ENCODE results near the gene FNIP1. TPM values are rescaled to one million over a fixed set of nuclear protein-coding genes. Genes with fewer than 3 reads are reported as not detected.
"Not testable (repeated sequence)": the region's sequence is repeated elsewhere in the genome, so short reads cannot be mapped to it uniquely, and the experiment has no call there.

The FNIP1 gene
- total and polyA plus RNA-seq, 9 of the 15 experiments (the other 6 are each of a cell fraction or from before 2014, with no cell fraction given): 5.0 to 32.8 (median 18.4) TPM

- TF ChIP-seq ZNF280A (IDR thresholded peaks at IDR 0.05; ENCODE audit: low read depth, partially characterized antibody) (no peak), NBN (IDR thresholded peaks at IDR 0.05; ENCODE audit: low read depth) (no peak), CEBPG (CRISPR knock-in tag; IDR thresholded peaks at IDR 0.05) (no peak), CEBPG (tag; conservative IDR thresholded peaks at IDR 0.05 in 1 of 2, IDR thresholded peaks at IDR 0.05 in 1 of 2) (peak in 1 of 2 experiments; percentile 80; a peak in 3 of 4 replicates), RFX1 (IDR thresholded peaks at IDR 0.05) (no peak)
These were observed 114.6 kb downstream of the FNIP1 start (continued) for GRCh38 chr5:131682175-131682574.

GRCh38 chr5:131679911-131680310 lies 116.9 kb downstream of the FNIP1 start:
- H3K79me2 ChIP-seq (ENCODE audit: control insufficient read depth, insufficient read depth, low read length): no peaks in the 10 kb centered on the region
- no peaks in the 10 kb centered on the region for H3K9me3 ChIP-seq (replicated peaks; ENCODE audit: control insufficient read depth, insufficient read depth, low read depth, low read length)
- in situ Hi-C loops (cut with MboI) (no loop called here), intact Hi-C loops (cut with micrococcal nuclease) (loop anchor here (10.0 kb wide), 2 partner anchors 115 to 325 kb away; partner anchors contain the start of gene FNIP1)
- no peak overlapping the region for H3K9ac ChIP-seq (ENCODE audit: insufficient read depth in 1 of 2, low read depth in 2 of 2, low read length in 2 of 2)
- no peak for ATAC-seq
- no peak overlapping the region for H2AFZ ChIP-seq (ENCODE audit: low read depth, low read length)
- no peaks in the 10 kb centered on the region for H4K20me1 ChIP-seq (replicated peaks; ENCODE audit: control insufficient read depth, insufficient read depth, low read length)
- H3K27ac ChIP-seq (ENCODE audit: extremely low read depth, low read depth, low read length): no peak overlapping the region
- no peaks in the 10 kb centered on the region for H3K4me1 ChIP-seq (replicated peaks in 1 of 2; ENCODE audit: control insufficient read depth in 2 of 2, insufficient read depth in 2 of 2, low read length in 2 of 2)
- ChIA-PET CTCF (ENCODE audit: low intra/inter-chr PET ratio) (no interaction called here), POLR2A (no interaction called here)
- TF ChIP-seq CEBPB (tag; IDR thresholded peaks at IDR 0.05): peak; percentile 87
- no peak for TF ChIP-seq ZNF77 (CRISPR knock-in tag; IDR thresholded peaks at IDR 0.05)
- TF ChIP-seq KDM1A (IDR thresholded peaks at IDR 0.05): peak in 1 of 2 experiments; percentile 25; a peak in 1 of 4 replicates
- TF ChIP-seq FOSL1 (tag; conservative IDR thresholded peaks at IDR 0.05): peak; percentile 46
- TF ChIP-seq MEIS2 (IDR thresholded peaks at IDR 0.05; ENCODE audit: partially characterized antibody): peak; percentile 41
- TF ChIP-seq CEBPG (CRISPR knock-in tag; IDR thresholded peaks at IDR 0.05): 0 out of 2 replicates have a peak, but pooled peaks have one; percentile 34
- peak; percentile 93 to 96 for TF ChIP-seq CEBPG (tag; conservative IDR thresholded peaks at IDR 0.05 in 1 of 2, IDR thresholded peaks at IDR 0.05 in 1 of 2)
- 73% methylated on average over 1 of the region's 1 CpG for WGBS (ENCODE audit: insufficient coverage, low coverage, missing lambda C conversion rate)
- H3K4me3 ChIP-seq: no peak overlapping the region
- no TSS peak for BruUV-seq (replicated peaks)
- no peak for FAIRE-seq
- H3K4me2 ChIP-seq (ENCODE audit: insufficient read depth, low read length): no peak overlapping the region
- H3K27me3 ChIP-seq (ENCODE audit: control insufficient read depth in 2 of 2, insufficient read depth in 2 of 2, low read length in 2 of 2): no peaks in the 10 kb centered on the region
- peaks cover 57% of the 10 kb centered on the region for H3K36me3 ChIP-seq (ENCODE audit: control insufficient read depth, insufficient read depth, low read length)
- no peaks in the 10 kb centered on the region for H3K9me1 ChIP-seq (ENCODE audit: control insufficient read depth, insufficient read depth, low read length)
- no peak for DNase-seq (ENCODE audit: extremely low read depth in 1 of 4, low spot score in 3 of 4)

GRCh38 chr5:131678273-131678672 lies 118.5 kb downstream of the FNIP1 start:
- H3K9me1 ChIP-seq (ENCODE audit: control insufficient read depth, insufficient read depth, low read length); FAIRE-seq; H3K9me3 ChIP-seq (replicated peaks; ENCODE audit: control insufficient read depth, insufficient read depth, low read depth, low read length); ATAC-seq; H3K27ac ChIP-seq (ENCODE audit: extremely low read depth, low read depth, low read length); DNase-seq (ENCODE audit: extremely low read depth in 1 of 4, low spot score in 3 of 4); H3K9ac ChIP-seq (ENCODE audit: insufficient read depth in 1 of 2, low read depth in 2 of 2, low read length in 2 of 2); H2AFZ ChIP-seq (ENCODE audit: low read depth, low read length); BruUV-seq (replicated peaks); H4K20me1 ChIP-seq (replicated peaks; ENCODE audit: control insufficient read depth, insufficient read depth, low read length); CTCF ChIA-PET (ENCODE audit: low intra/inter-chr PET ratio); H3K27me3 ChIP-seq (ENCODE audit: control insufficient read depth in 2 of 2, insufficient read depth in 2 of 2, low read length in 2 of 2); H3K79me2 ChIP-seq (ENCODE audit: control insufficient read depth, insufficient read depth, low read length); H3K4me1 ChIP-seq (replicated peaks in 1 of 2; ENCODE audit: control insufficient read depth in 2 of 2, insufficient read depth in 2 of 2, low read length in 2 of 2); POLR2A ChIA-PET; in situ Hi-C loops (cut with MboI); H3K4me2 ChIP-seq (ENCODE audit: insufficient read depth, low read length); H3K4me3 ChIP-seq: not testable (repeated sequence)
- intact Hi-C loops (cut with micrococcal nuclease): loop anchor here (10.0 kb wide), 2 partner anchors 117 to 327 kb away; partner anchors contain the start of gene FNIP1
- WGBS (ENCODE audit: insufficient coverage, low coverage, missing lambda C conversion rate): 97% methylated on average over 7 of the region's 10 CpGs
- peaks cover 64% of the 10 kb centered on the region for H3K36me3 ChIP-seq (ENCODE audit: control insufficient read depth, insufficient read depth, low read length)

Data from K562 (cell line).